HG02852 (cell line): ENCODE data around the gene PTP4A2.

ENCODE experiments used
- ATAC-seq: cut with Tn5 transposase; IDR thresholded peaks from one replicate; pipeline ENCODE4 v1.9.1; 2021; ENCODE audit warnings: mild to moderate bottlenecking, moderate library complexity; ENCODE audit not compliant: unreplicated experiment

The PTP4A2 gene

GRCh38 chr1:31938184-31938975 lies at the start of gene PTP4A2:
PTP4A2 (minus strand) TSS chr1:31938368; CDS start chr1:31919065, 19,303 bp downstream.
- ATAC-seq = peak; percentile 70

DNA sequence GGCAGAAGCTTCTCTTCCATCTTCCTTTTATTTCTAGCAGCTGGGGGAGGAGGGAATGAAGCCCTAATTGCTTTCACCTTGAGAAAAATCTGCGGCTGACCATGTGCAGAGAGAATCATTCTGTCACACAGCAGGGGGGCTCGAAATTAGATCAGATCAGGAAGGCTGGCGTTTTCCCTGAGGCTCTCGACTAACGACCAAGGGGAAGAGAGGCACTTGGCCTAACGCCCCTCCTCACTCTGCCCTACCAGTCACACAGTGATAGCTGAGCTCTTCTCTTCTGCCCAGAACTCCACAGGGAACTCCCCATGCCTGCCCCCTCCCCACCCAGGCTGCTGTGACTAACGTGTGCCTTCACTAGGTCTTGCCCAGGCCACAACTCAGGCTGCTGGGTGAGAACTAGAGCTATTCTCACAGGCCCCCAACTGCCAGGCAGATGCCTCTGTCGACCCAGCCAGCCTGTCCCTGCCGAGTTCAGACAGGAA lies 49.0 kb upstream of the PTP4A2 start:
- no peak for ATAC-seq

DNA sequence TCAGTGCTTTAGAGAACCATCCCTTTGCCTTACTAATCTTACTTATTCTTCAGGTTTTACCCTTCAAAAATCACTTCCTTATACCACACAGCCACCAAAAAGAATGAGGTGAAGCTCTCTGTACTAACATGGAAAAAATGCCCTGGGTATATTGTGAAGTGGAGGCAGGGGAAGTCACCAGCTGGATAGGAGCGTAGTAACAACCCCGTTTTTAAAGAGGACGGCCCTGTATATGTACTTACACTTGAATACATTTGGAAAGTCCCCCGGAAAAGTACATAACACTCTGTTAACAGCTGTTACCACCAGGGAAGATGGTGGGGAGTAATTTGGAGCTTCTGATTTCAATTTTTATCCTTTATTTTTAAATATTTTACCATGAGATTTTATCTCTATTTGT lies 47.3 kb upstream of the PTP4A2 start:
- ATAC-seq = peak; percentile 56

DNA sequence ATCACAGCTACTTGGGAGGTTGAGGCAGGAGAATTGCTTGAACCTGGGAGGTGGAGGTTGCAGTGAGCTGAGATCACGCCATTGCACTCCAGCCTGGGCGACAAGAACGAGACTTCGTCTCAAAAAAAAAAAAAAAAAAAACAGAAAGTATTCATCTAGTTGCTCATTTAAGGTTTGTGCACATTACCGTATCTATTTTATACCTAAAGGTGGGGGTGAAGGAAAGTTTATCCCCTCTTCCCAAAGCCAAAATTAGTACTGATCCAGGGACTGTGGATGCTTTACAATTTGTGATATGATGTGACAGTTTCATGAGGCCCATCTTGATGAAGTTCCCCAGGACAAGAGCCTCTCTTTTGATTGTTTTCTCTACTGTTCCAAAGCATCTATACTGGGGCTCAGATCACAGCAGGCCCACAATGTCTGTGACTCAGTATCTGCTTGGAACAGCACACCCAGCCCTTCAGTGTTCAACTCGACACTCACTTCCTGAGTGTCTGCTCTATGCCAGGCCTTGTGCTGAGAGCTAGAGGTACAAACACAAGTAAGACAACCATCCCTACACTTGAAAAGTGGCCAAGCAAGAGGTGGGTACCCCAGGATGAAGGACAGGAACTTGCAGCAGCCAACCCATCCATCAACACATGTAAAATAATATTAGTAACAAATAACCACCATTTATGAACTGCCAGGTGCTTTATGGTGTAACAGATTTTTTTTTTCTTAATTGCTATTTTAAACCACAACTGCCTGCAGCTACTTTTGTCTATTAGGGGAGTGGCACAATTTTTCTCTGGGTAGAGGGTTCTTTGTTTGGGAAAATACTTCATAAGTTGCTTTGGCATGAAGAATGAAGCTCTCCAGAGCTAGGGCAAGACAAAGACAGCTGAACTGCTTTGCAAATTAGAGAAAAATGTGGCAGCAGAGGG lies 46.5 kb upstream of the PTP4A2 start:
- ATAC-seq = no peak

GRCh38 chr1:31981972-31982371 lies 43.8 kb upstream of the PTP4A2 start:
- ATAC-seq = no peak

DNA sequence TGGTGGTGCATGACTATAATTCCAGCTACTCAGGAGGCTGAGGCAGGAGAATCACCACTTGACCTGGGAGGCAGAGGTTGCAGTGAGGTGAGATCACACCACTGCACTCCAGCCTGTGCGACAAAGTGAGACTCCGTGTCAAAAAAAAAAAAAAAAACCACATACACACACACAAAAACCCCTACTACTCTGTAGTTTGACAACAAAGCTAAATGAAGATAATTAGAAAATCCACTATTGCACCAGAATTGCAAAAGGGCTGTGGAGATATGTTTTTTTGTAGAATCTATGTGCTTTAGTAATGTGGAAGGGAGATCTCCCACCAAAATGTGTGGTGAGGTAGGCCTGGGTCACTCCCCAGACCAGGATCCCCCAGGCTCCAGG lies 43.3 kb upstream of the PTP4A2 start:
- no peak for ATAC-seq

GRCh38 chr1:31980835-31981455 lies 42.8 kb upstream of the PTP4A2 start:
- no peak for ATAC-seq

DNA sequence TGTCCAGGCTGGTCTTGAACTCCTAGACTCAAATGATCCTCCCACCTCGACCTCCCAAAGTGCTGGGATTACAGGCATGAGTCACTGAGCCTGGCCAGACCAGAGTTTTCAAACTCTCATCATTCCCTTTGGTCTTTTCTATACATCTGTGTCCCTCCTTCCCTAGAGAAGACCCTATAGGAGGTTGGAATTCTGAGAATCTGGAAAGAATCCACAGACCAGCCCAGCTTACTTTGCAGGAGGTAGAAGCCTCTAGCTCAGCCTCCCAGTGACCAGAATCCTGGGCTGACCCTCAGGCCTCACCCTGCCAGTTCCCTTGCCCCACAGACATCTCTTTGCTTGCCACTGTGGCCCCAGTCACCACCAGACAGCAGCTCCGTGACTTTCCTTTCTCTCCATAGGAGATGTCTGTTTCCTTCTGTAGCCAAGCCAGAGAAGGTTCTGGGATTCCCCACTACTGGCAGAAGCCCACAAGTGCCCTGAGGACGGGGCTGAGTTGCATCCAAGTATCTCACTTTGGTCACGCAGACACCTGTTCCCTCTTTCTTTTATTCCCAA lies 40.8 kb upstream of the PTP4A2 start:
- no peak for ATAC-seq

DNA sequence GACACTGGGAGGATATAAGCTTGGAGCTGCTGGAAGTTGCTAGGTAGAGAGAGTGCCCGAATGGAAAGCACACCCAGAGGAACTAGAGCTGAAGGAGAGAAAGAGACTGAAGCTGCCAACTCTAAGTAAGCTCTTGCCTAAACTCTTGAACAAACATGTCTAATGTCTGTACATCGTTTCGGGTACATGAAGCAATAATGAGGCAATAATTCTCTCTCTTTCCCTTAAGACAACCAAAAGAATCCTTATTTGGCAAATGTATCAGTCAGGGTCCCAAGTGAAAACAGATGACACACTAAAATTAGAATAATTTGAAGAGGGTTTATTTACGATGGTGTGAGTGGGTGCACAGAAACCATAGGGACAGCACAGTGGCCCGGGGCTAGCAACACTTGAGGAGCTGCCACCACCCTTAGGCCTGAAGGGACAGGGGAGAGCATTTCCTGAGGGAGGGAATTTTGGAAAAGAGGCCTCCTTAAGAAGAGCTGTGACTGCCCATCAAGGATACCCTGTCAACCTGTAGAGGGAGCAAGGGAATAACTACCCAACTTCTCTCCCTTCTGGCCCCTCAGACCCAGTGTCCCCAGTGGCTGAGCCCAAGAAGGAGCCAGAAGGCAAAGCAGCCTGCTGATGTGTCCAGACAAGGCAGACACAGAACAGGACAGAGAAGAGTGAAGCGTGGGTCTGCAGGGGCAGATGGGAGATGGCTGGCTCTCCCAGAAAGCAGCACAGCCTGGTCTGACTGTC lies 39.4 kb upstream of the PTP4A2 start:
- no peak for ATAC-seq

DNA sequence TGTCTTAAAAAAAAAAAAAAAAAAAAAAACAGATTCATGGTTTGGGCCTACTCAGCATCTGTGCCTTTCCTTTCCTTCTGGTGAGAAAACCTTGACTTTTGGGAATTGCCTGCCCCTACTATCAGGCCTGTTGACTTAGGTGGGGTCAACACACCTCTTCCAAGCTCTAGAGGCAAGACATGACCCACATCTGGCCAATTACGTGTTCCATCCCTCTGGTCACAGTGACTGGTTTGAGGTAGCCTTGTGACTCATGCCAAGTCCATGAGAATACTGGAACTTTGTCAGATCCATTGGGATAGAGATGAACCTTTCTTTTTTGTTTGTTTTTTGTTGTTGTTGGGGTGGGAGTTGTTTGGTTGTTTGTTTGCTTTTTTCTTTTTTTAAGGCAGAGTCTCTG lies 38.2 kb upstream of the PTP4A2 start:
- no peak for ATAC-seq

- ATAC-seq = no peak
These were observed 32.7 kb upstream of the PTP4A2 start for GRCh38 chr1:31970873-31971272.

GRCh38 chr1:31961536-31961935 lies 23.4 kb upstream of the PTP4A2 start:
- no peak for ATAC-seq

GRCh38 chr1:31959521-31960340 lies 21.6 kb upstream of the PTP4A2 start:
- no peak for ATAC-seq

GRCh38 chr1:31957701-31958674 lies 19.8 kb upstream of the PTP4A2 start:
- peak; percentile 56 for ATAC-seq

GRCh38 chr1:31955917-31956736 lies 18.0 kb upstream of the PTP4A2 start:
- peak; percentile 57 for ATAC-seq

- no peak for ATAC-seq
These were observed 16.6 kb upstream of the PTP4A2 start for GRCh38 chr1:31954607-31955283.

DNA sequence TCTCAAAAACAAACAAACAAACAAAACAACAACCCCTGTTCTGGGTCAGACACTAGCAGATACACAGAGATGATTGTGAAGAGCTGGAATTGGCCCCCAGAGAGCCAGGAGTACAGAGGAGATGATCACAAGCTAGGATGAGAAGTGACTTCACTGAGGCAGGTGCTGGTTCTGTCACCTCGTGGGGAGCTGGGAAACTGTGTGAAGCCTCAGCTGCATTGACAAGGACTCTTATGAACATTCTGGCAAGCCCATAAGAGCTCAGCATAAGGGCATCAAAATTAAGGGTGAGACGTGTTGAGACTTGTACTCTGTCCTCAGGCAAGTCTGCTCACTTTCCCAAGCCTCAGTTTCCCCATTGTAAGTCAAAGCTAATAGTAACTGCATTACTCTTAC lies 14.7 kb upstream of the PTP4A2 start:
- ATAC-seq = no peak
